H1 (cell line): ENCODE results near the gene CPNE8. TPM values are rescaled to one million over a fixed set of nuclear protein-coding genes. Genes with fewer than 3 reads are reported as not detected.

ENCODE experiments used
- CTCF ChIA-PET: fragments of 300-600 bp; sonication (Branson Sonifier 250); formaldehyde crosslinking; loops from one replicate; lab custom pipeline; 2021; ENCODE audit not compliant: partially characterized antibody; lab: Charles Lee
- POLR2A ChIA-PET: fragments of 300-600 bp; sonication (Branson Sonifier 250); formaldehyde crosslinking; loops from one replicate; lab custom pipeline; 2021; ENCODE audit warnings: inconsistent platforms; ENCODE audit not compliant: partially characterized antibody; lab: Charles Lee
- DNase-seq, 2 experiments: peaks; one replicate each; pipeline versions ENCODE4 v3.0.0 to v3.0.0-alpha.2; 2010 to 2022; ENCODE audit warnings: low spot score in 2 of 2, low read depth in 1 of 2, mixed read lengths in 1 of 2
- FAIRE-seq: peaks from 2 replicates; lab custom pipeline; 2011; peaks lifted over from hg19 to GRCh38; lab: Jason Lieb, UNC
- H2AFZ ChIP-seq: 2 replicates; pipeline ENCODE4 v1.8.1; 2012; ENCODE audit warnings: low read length, inconsistent platforms
- H2AK5ac ChIP-seq: 2 replicates; pipeline ENCODE4 v1.6.1; 2013; ENCODE audit warnings: low read depth, low read length
- H2BK120ac ChIP-seq: replicated peaks from 2 replicates; pipeline ENCODE3; 2013; ENCODE audit warnings: low read depth, low read length, inconsistent platforms
- H2BK12ac ChIP-seq: 2 replicates; pipeline ENCODE4 v1.6.1; 2013; ENCODE audit warnings: low read depth, low read length
- H2BK15ac ChIP-seq: 2 replicates; pipeline ENCODE4 v1.6.1; 2013; ENCODE audit warnings: low read length
- H2BK20ac ChIP-seq: 2 replicates; pipeline ENCODE4 v1.6.1; 2013; ENCODE audit warnings: low read length
- H2BK5ac ChIP-seq: 2 replicates; pipeline ENCODE4 v1.6.1; 2013; ENCODE audit warnings: low read depth, low read length
- H3K14ac ChIP-seq: 2 replicates; pipeline ENCODE4 v1.6.1; 2013; ENCODE audit warnings: inconsistent platforms; ENCODE audit not compliant: insufficient read length
- H3K18ac ChIP-seq: 2 replicates; pipeline ENCODE4 v1.6.1; 2013; ENCODE audit warnings: low read length; ENCODE audit errors: extremely low read depth
- H3K23ac ChIP-seq: 2 replicates; pipeline ENCODE4 v1.6.1; 2013; ENCODE audit warnings: inconsistent platforms; ENCODE audit not compliant: insufficient read length
- H3K23me2 ChIP-seq: 2 replicates; pipeline ENCODE4 v1.6.1; 2013; ENCODE audit warnings: low read depth, low read length
- H3K27ac ChIP-seq: 2 replicates; pipeline ENCODE4 v1.6.1; 2011; ENCODE audit warnings: low read depth, low read length, inconsistent platforms
- H3K27me3 ChIP-seq, 4 experiments: replicated peaks in 1 of 4; 1 replicate in 1 of 4; 2 replicates in 3 of 4; pipeline versions ENCODE4 v1.6.1 to v1.8.1; 2011 to 2013; ENCODE audit warnings: low read length in 3 of 4, mild to moderate bottlenecking in 3 of 4, inconsistent platforms in 2 of 4, mixed read lengths in 2 of 4, moderate library complexity in 1 of 4; ENCODE audit not compliant: control insufficient read depth in 3 of 4, insufficient read depth in 3 of 4; ENCODE audit errors: extremely low read depth in 1 of 4
- H3K36me3 ChIP-seq, 4 experiments: 2 replicates each; pipeline versions ENCODE4 v1.6.1 to v1.8.1; 2011 to 2013; ENCODE audit warnings: mild to moderate bottlenecking in 4 of 4, low read length in 3 of 4, moderate library complexity in 2 of 4, control low read depth in 1 of 4, inconsistent platforms in 1 of 4; ENCODE audit not compliant: insufficient read depth in 4 of 4, control insufficient read depth in 2 of 4
- H3K4ac ChIP-seq: replicated peaks from 2 replicates; pipeline ENCODE3; 2013; ENCODE audit warnings: low read length, low read depth, mixed read lengths, inconsistent platforms; ENCODE audit not compliant: insufficient read length
- H3K4me1 ChIP-seq, 4 experiments: replicated peaks in 1 of 4; 1 replicate in 1 of 4; 2 replicates in 3 of 4; pipeline versions ENCODE4 v1.6.1 to v1.8.1; 2011 to 2013; ENCODE audit warnings: low read length in 3 of 4, inconsistent platforms in 2 of 4, mixed read lengths in 1 of 4; ENCODE audit not compliant: insufficient read depth in 4 of 4, control insufficient read depth in 3 of 4
- H3K4me2 ChIP-seq, 2 experiments: 2 replicates each; pipeline versions ENCODE4 v1.6.1 to v1.8.1; 2011 to 2013; ENCODE audit warnings: low read depth in 2 of 2, low read length in 2 of 2, control low read depth in 1 of 2, inconsistent platforms in 1 of 2, mild to moderate bottlenecking in 1 of 2; ENCODE audit not compliant: insufficient read depth in 1 of 2
- H3K4me3 ChIP-seq, 4 experiments: fragments of 200-600, 300-600 bp in 1 of 4; sonication (generic), shearing (Covaris generic), sonication (Bioruptor Twin) in 1 of 4; 2 replicates each; pipeline versions ENCODE4 v1.5.1 to v1.8.1; 2011 to 2016; ENCODE audit warnings: low read length in 4 of 4, low read depth in 3 of 4, control low read depth in 2 of 4, inconsistent platforms in 2 of 4, mild to moderate bottlenecking in 2 of 4, mixed read lengths in 1 of 4, moderate library complexity in 1 of 4; ENCODE audit not compliant: insufficient read depth in 2 of 4; ENCODE audit errors: extremely low read depth in 1 of 4
- H3K56ac ChIP-seq: replicated peaks from 2 replicates; pipeline ENCODE3; 2013; ENCODE audit warnings: low read depth, mild to moderate bottlenecking, mixed read lengths, low read length, inconsistent platforms; ENCODE audit not compliant: insufficient read length
- H3K79me1 ChIP-seq: 2 replicates; pipeline ENCODE4 v1.6.1; 2013; ENCODE audit warnings: low read depth, low read length, control low read depth
- H3K79me2 ChIP-seq, 2 experiments: 2 replicates each; pipeline versions ENCODE4 v1.6.1 to v1.8.1; 2012 to 2013; ENCODE audit warnings: low read length in 2 of 2, mild to moderate bottlenecking in 2 of 2, inconsistent platforms in 1 of 2; ENCODE audit not compliant: insufficient read depth in 2 of 2, control insufficient read depth in 1 of 2
- H3K9ac ChIP-seq, 4 experiments: replicated peaks in 1 of 4; 1 replicate in 1 of 4; 2 replicates in 3 of 4; pipeline versions ENCODE4 v1.6.1 to v1.8.1; 2011 to 2013; ENCODE audit warnings: low read depth in 3 of 4, low read length in 3 of 4, control low read depth in 2 of 4, mild to moderate bottlenecking in 2 of 4, moderate library complexity in 2 of 4, inconsistent platforms in 1 of 4; ENCODE audit errors: extremely low read depth in 1 of 4
- H3K9me3 ChIP-seq, 2 experiments: 2 replicates each; pipeline versions ENCODE4 v1.6.1 to v1.8.1; 2012 to 2013; ENCODE audit warnings: mild to moderate bottlenecking in 2 of 2, moderate library complexity in 2 of 2, control low read depth in 1 of 2, inconsistent platforms in 1 of 2, low read depth in 1 of 2, low read length in 1 of 2, mixed read lengths in 1 of 2; ENCODE audit not compliant: insufficient read depth in 2 of 2
- H4K20me1 ChIP-seq, 2 experiments: replicated peaks in 1 of 2; 2 replicates each; pipeline versions ENCODE3 to v1.8.1; 2011 to 2013; ENCODE audit warnings: inconsistent platforms in 2 of 2, low read length in 2 of 2, mild to moderate bottlenecking in 1 of 2; ENCODE audit not compliant: insufficient read depth in 2 of 2, control insufficient read depth in 1 of 2
- H4K5ac ChIP-seq: 2 replicates; pipeline ENCODE4 v1.6.1; 2013; ENCODE audit warnings: low read length, low read depth, mixed read lengths, inconsistent platforms; ENCODE audit not compliant: insufficient read length
- H4K8ac ChIP-seq: 2 replicates; pipeline ENCODE4 v1.8.0; 2013; ENCODE audit warnings: mild to moderate bottlenecking, moderate library complexity, low read length, inconsistent platforms; ENCODE audit not compliant: insufficient read depth; ENCODE audit errors: extremely low read depth
- H4K91ac ChIP-seq: replicated peaks from 2 replicates; pipeline ENCODE3; 2013; ENCODE audit warnings: low read length, mixed read lengths, inconsistent platforms; ENCODE audit not compliant: insufficient read length
- ATF3 ChIP-seq: IDR thresholded peaks from 2 replicates; pipeline ENCODE4 v1.6.1; 2011; ENCODE audit warnings: low read depth, mild to moderate bottlenecking, low read length; ENCODE audit not compliant: insufficient read depth
- CBX8 ChIP-seq: fragments of 300-800, 300-1000 bp; sonication (generic); IDR thresholded peaks from 2 replicates; pipeline ENCODE4 v1.7.1; 2016; ENCODE audit warnings: low read depth, low read length, borderline replicate concordance
- CREB1 ChIP-seq: IDR thresholded peaks from 2 replicates; pipeline ENCODE4 v1.6.1; 2012; ENCODE audit warnings: inconsistent platforms
- FOSL1 ChIP-seq: IDR thresholded peaks from 2 replicates; pipeline ENCODE4 v1.6.1; 2011; ENCODE audit warnings: mild to moderate bottlenecking, low read depth, low read length, moderate library complexity; ENCODE audit not compliant: insufficient read depth
- HDAC2 ChIP-seq, 2 experiments: fragments of 300-600 bp in 1 of 2; sonication (generic) in 1 of 2; IDR thresholded peaks; 2 replicates each; pipeline ENCODE4 v1.6.1; 2011 to 2012; ENCODE audit warnings: low read depth in 2 of 2, low read length in 2 of 2, mild to moderate bottlenecking in 2 of 2, moderate library complexity in 2 of 2, borderline replicate concordance in 1 of 2, inconsistent platforms in 1 of 2
- NRF1 ChIP-seq: IDR thresholded peaks from 2 replicates; pipeline ENCODE4 v1.6.1; 2011; ENCODE audit warnings: mild to moderate bottlenecking, low read depth, low read length, improper control_type of control experiment
- POLR2A ChIP-seq, 2 experiments: IDR thresholded peaks; 1 replicate in 1 of 2; 2 replicates in 1 of 2; pipeline ENCODE4 v1.6.1; 2011; ENCODE audit warnings: low read depth in 2 of 2, low read length in 2 of 2, mild to moderate bottlenecking in 2 of 2; ENCODE audit errors: control extremely low read depth in 1 of 2
- RFX5 ChIP-seq: IDR thresholded peaks from 2 replicates; pipeline ENCODE4 v1.6.1; 2011; ENCODE audit warnings: low read depth, low read length, improper control_type of control experiment, borderline replicate concordance
- SRF ChIP-seq: IDR thresholded peaks from 2 replicates; pipeline ENCODE4 v1.6.1; 2011; ENCODE audit warnings: mild to moderate bottlenecking, low read depth, low read length, moderate library complexity
- SUZ12 ChIP-seq: fragments of 200-600 bp; sonication (generic); IDR thresholded peaks from 2 replicates; pipeline ENCODE4 v1.6.1; 2012; ENCODE audit warnings: mild to moderate bottlenecking, inconsistent platforms, low read length, moderate library complexity, mixed read lengths
- TBP ChIP-seq: IDR thresholded peaks from 2 replicates; pipeline ENCODE4 v1.6.1; 2011; ENCODE audit warnings: low read depth, low read length, improper control_type of control experiment
- WGBS, 2 experiments: shearing (Covaris generic) in 1 of 2; methylation state at CpG; one replicate each; pipeline versions ENCODE4 v1.1.6 to v1.1.7; 2013 to 2015; ENCODE audit warnings: low lambda C conversion rate in 2 of 2, mixed read lengths in 2 of 2, inconsistent platforms in 1 of 2, low coverage in 1 of 2, missing lambda C conversion rate in 1 of 2; ENCODE audit not compliant: insufficient replicate concordance in 2 of 2, insufficient coverage in 1 of 2, insufficient read length in 1 of 2; ENCODE audit errors: extremely low coverage in 1 of 2, missing lambda C conversion rate in 1 of 2; 5-methylcytosine and 5-hydroxymethylcytosine counted together
- polyA plus RNA-seq, 7 experiments: library from polyadenylated mRNA; depleted of rRNA in 3 of 7; stranded (reverse) in 5 of 7; unstranded in 2 of 7; fragments of >200 nt in 5 of 7; fragments of 200-250 nt in 2 of 7; gene quantifications; 1 replicate in 5 of 7; 2 replicates in 1 of 7; 4 replicates in 1 of 7; pipeline versions ENCODE4 v1.2.1 to v1.2.3, GENCODE V29; 2011 to 2013; ENCODE audit warnings: missing spikeins in 2 of 7, mixed read lengths in 2 of 7
- total RNA-seq: library from RNA; stranded (reverse); fragmentation: NEBNext Ultra II Directional; extraction: Animal tissue kit (Norgen Biotek cat#: 25700); gene quantifications from 2 replicates; pipeline ENCODE4 v1.2.1, GENCODE V29; 2021
- TF ChIP-seq, protein P1 (sequence below): IDR thresholded peaks from 2 replicates; pipeline ENCODE4 v1.6.1; 2011; ENCODE audit warnings: low read length, improper control_type of control experiment

CPNE8 gene
- total and polyA plus RNA-seq, 2 of the 8 experiments (the other 6 are each of a cell fraction or from before 2014, with no cell fraction given): 2.5 to 6.8 TPM

DNA sequence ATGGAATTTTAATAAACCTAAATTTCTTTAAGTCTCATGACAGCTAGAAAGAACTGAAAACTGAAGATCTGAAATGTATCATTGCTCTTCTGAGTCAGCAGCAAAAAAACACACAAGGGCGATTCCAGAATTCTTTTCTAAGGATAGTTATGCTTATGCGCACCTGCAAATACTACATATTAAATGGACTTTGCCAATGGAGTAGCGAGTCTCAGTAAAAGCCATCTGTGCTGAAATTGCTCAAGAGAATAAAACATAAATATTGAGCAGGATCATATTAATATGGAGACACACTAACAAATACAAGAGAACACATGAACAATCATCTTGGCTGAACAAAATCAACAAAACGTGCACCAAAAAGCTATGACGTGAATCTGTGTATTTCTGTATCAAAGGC, 73.7 kb downstream of the CPNE8 start:
- DNase-seq: no peak
- Histone ChIP-seq H3K18ac (no peak overlapping the region), H3K4me3 (no peak overlapping the region), H3K9ac (no peak overlapping the region), H4K8ac (no peak overlapping the region), H4K20me1 (no peaks in the 10 kb centered on the region), H2BK120ac (no peak overlapping the region), H3K27me3 (no peaks in the 10 kb centered on the region), H3K4ac (no peak overlapping the region), H4K91ac (no peak overlapping the region), H3K14ac (no peak overlapping the region), H3K79me1 (no peaks in the 10 kb centered on the region), H2AFZ (no peak overlapping the region), H3K27ac (no peak overlapping the region), H2BK20ac (no peak overlapping the region), H2BK5ac (no peak overlapping the region)
- CTCF ChIA-PET: no interaction called here
- no peak for FAIRE-seq
- TF ChIP-seq RFX5 (no peak), CBX8 (no peak), NRF1 (no peak), ATF3 (no peak), FOSL1 (no peak), HDAC2 (IDR thresholded peaks at IDR 0.05; ENCODE audit: borderline replicate concordance in 1 of 2, low read depth in 2 of 2, low read length in 2 of 2) (no peak), SUZ12 (no peak), POLR2A (IDR thresholded peaks at IDR 0.05; ENCODE audit: control extremely low read depth in 1 of 2, low read depth in 2 of 2, low read length in 2 of 2) (no peak), TBP (no peak), CREB1 (no peak), SRF (no peak)
- TF ChIP-seq, protein P1, sequence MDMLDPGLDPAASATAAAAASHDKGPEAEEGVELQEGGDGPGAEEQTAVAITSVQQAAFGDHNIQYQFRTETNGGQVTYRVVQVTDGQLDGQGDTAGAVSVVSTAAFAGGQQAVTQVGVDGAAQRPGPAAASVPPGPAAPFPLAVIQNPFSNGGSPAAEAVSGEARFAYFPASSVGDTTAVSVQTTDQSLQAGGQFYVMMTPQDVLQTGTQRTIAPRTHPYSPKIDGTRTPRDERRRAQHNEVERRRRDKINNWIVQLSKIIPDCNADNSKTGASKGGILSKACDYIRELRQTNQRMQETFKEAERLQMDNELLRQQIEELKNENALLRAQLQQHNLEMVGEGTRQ: no peak
- TF ChIP-seq, all 59 proteins: peak for 0
- Histone ChIP-seq H3K4me1 (no peaks in the 10 kb centered on the region), H3K36me3 (no peaks in the 10 kb centered on the region), H3K23me2 (no peaks in the 10 kb centered on the region), H2BK12ac (no peak overlapping the region), H3K4me2 (no peak overlapping the region), H3K23ac (no peak overlapping the region), H2BK15ac (no peak overlapping the region), H3K56ac (no peak overlapping the region), H3K9me3 (no peaks in the 10 kb centered on the region), H2AK5ac (no peak overlapping the region), H3K79me2 (no peaks in the 10 kb centered on the region), H4K5ac (no peak overlapping the region)
- 94% methylated on average over 5 of the region's 5 CpGs; no CpG with 5 or more reads in 1 of the 2 experiments for WGBS, 2 experiments
- POLR2A ChIA-PET: no interaction called here
